Neuron (in vitro differentiated cells): Measurements from ENCODE around the gene AKAP8L.

ENCODE experiments used
- H2AFZ ChIP-seq: one replicate; pipeline ENCODE4 v1.6.1; 2013; ENCODE audit warnings: low read depth, mild to moderate bottlenecking, inconsistent platforms, low read length, moderate library complexity
- H3K27me3 ChIP-seq: one replicate; pipeline ENCODE4 v1.6.1; 2013; ENCODE audit warnings: low read length; ENCODE audit not compliant: insufficient read depth
- H3K36me3 ChIP-seq: one replicate; pipeline ENCODE4 v1.6.1; 2013; ENCODE audit warnings: low read length; ENCODE audit not compliant: insufficient read depth
- H3K4me1 ChIP-seq: one replicate; pipeline ENCODE4 v1.6.1; 2013; ENCODE audit warnings: low read length; ENCODE audit not compliant: insufficient read depth
- H3K4me3 ChIP-seq: 2 replicates; pipeline ENCODE4 v1.5.1; 2013; ENCODE audit warnings: mild to moderate bottlenecking, low read length, moderate library complexity
- H3K9me3 ChIP-seq: one replicate; pipeline ENCODE4 v1.6.1; 2013; ENCODE audit warnings: low read length

AKAP8L gene

GRCh38 chr19:15418579-15419412 lies at the start of gene AKAP8L:
TSS of gene AKAP8L (minus strand) at chr19:15418988. CDS start at chr19:15418923, 65 bp downstream.
- peaks cover 15% of the 10 kb centered on the region for H3K4me1 ChIP-seq
- H2AFZ ChIP-seq = no peak within 1 kb of the TSS
- H3K27me3 ChIP-seq = no peaks in the 10 kb centered on the region
- peaks cover 41% of the 10 kb centered on the region for H3K36me3 ChIP-seq
- peaks cover 8% of the 10 kb centered on the region for H3K9me3 ChIP-seq
- H3K4me3 ChIP-seq = peak within 1 kb of the TSS; percentile 95

GRCh38 chr19:15467734-15468214 lies 49.0 kb upstream of the AKAP8L start:
- Histone ChIP-seq H3K9me3 (no peaks in the 10 kb centered on the region), H3K4me3 (no peak overlapping the region), H3K27me3 (peaks cover 39% of the 10 kb centered on the region), H3K36me3 (no peaks in the 10 kb centered on the region), H3K4me1 (no peaks in the 10 kb centered on the region), H2AFZ (no peak overlapping the region)

- Histone ChIP-seq H3K4me3 (no peak overlapping the region), H3K4me1 (no peaks in the 10 kb centered on the region)
These were observed 48.3 kb upstream of the AKAP8L start for GRCh38 chr19:15466851-15467733.

GRCh38 chr19:15464394-15465385 lies 45.9 kb upstream of the AKAP8L start, which contains the start of gene RASAL3:
TSS of gene RASAL3 (minus strand) at chr19:15464544. CDS start at chr19:15464358, 186 bp downstream.
- no peaks in the 10 kb centered on the region for H3K4me1 ChIP-seq
- no peak within 1 kb of the TSS for H2AFZ ChIP-seq
- no peak within 1 kb of the TSS for H3K4me3 ChIP-seq
- no peaks in the 10 kb centered on the region for H3K36me3 ChIP-seq
- peaks cover 55% of the 10 kb centered on the region for H3K27me3 ChIP-seq
- no peaks in the 10 kb centered on the region for H3K9me3 ChIP-seq

More at GRCh38 chr19:15466851-15467733, 48.3 kb upstream of the AKAP8L start:
- no peaks in the 10 kb centered on the region for H3K9me3 ChIP-seq
- H2AFZ ChIP-seq = no peak overlapping the region
- peaks cover 39% of the 10 kb centered on the region for H3K27me3 ChIP-seq
- H3K36me3 ChIP-seq = no peaks in the 10 kb centered on the region

GRCh38 chr19:15463861-15464371 lies 45.1 kb upstream of the AKAP8L start:
- Histone ChIP-seq H3K4me3 (no peak overlapping the region), H3K27me3 (peaks cover 49% of the 10 kb centered on the region), H3K36me3 (no peaks in the 10 kb centered on the region), H2AFZ (no peak overlapping the region), H3K4me1 (no peaks in the 10 kb centered on the region), H3K9me3 (no peaks in the 10 kb centered on the region)

GRCh38 chr19:15461694-15462093 lies 42.9 kb upstream of the AKAP8L start:
- Histone ChIP-seq H3K27me3 (peaks cover 54% of the 10 kb centered on the region), H3K9me3 (no peaks in the 10 kb centered on the region), H3K4me3 (no peak overlapping the region), H2AFZ (no peak overlapping the region), H3K4me1 (no peaks in the 10 kb centered on the region), H3K36me3 (no peaks in the 10 kb centered on the region)

- no peak overlapping the region for H3K4me3 ChIP-seq
- H3K36me3 ChIP-seq = no peaks in the 10 kb centered on the region
- peaks cover 2% of the 10 kb centered on the region for H3K4me1 ChIP-seq
- H3K9me3 ChIP-seq = no peaks in the 10 kb centered on the region
- peaks cover 77% of the 10 kb centered on the region for H3K27me3 ChIP-seq
- H2AFZ ChIP-seq = no peak overlapping the region
These were observed 39.1 kb upstream of the AKAP8L start for GRCh38 chr19:15457701-15458484.

GRCh38 chr19:15456871-15457700 lies 38.3 kb upstream of the AKAP8L start:
- Histone ChIP-seq H3K4me3 (no peak overlapping the region), H3K36me3 (no peaks in the 10 kb centered on the region), H2AFZ (no peak overlapping the region), H3K27me3 (peaks cover 80% of the 10 kb centered on the region), H3K9me3 (no peaks in the 10 kb centered on the region), H3K4me1 (peaks cover 5% of the 10 kb centered on the region)

GRCh38 chr19:15456441-15456840 lies 37.7 kb upstream of the AKAP8L start:
- no peaks in the 10 kb centered on the region for H3K9me3 ChIP-seq
- H3K4me3 ChIP-seq = no peak overlapping the region
- no peak overlapping the region for H2AFZ ChIP-seq
- H3K4me1 ChIP-seq = peaks cover 5% of the 10 kb centered on the region
- H3K36me3 ChIP-seq = no peaks in the 10 kb centered on the region
- peaks cover 76% of the 10 kb centered on the region for H3K27me3 ChIP-seq

GRCh38 chr19:15455996-15456395 lies 37.2 kb upstream of the AKAP8L start:
- H3K36me3 ChIP-seq = no peaks in the 10 kb centered on the region

More at GRCh38 chr19:15455996-15456395, 37.2 kb upstream of the AKAP8L start:
- no peak overlapping the region for H2AFZ ChIP-seq
- no peak overlapping the region for H3K4me3 ChIP-seq
- peaks cover 72% of the 10 kb centered on the region for H3K27me3 ChIP-seq
- H3K4me1 ChIP-seq = peaks cover 5% of the 10 kb centered on the region
- H3K9me3 ChIP-seq = no peaks in the 10 kb centered on the region
